WERI-Rb-1 (cell line): ENCODE data around the gene ZBTB20.

Experiments used
- DNase-seq: peaks from one replicate; pipeline ENCODE4 v3.0.0-alpha.2; 2020
- H3K27ac ChIP-seq: fragments of 250-450 bp; sonication (Bioruptor Pico); 2 replicates; pipeline ENCODE4 v1.5.1; 2020; ENCODE audit warnings: mild to moderate bottlenecking, moderate library complexity
- H3K27me3 ChIP-seq: fragments of 250-450 bp; sonication (Bioruptor Pico); 2 replicates; pipeline ENCODE4 v1.5.1; 2021; ENCODE audit warnings: mild to moderate bottlenecking, low read depth, moderate library complexity; ENCODE audit not compliant: insufficient read depth, severe bottlenecking
- H3K36me3 ChIP-seq: fragments of 250-450 bp; sonication (Bioruptor Pico); 2 replicates; pipeline ENCODE4 v1.5.1; 2020; ENCODE audit warnings: mild to moderate bottlenecking, moderate library complexity
- H3K4me3 ChIP-seq: 2 replicates; pipeline ENCODE4 v1.5.1; 2011; ENCODE audit warnings: low read depth, mild to moderate bottlenecking, control low read depth, low read length
- H3K9me3 ChIP-seq: fragments of 250-450 bp; sonication (Bioruptor Pico); 2 replicates; pipeline ENCODE4 v1.5.1; 2021; ENCODE audit warnings: mild to moderate bottlenecking, moderate library complexity; ENCODE audit not compliant: severe bottlenecking
- TF ChIP-seq, protein P1 (sequence below): IDR thresholded peaks from 2 replicates; pipeline ENCODE4 v1.5.1; 2011; ENCODE audit warnings: low read depth, mild to moderate bottlenecking, control low read depth, inconsistent platforms, low read length

ZBTB20 gene

DNA sequence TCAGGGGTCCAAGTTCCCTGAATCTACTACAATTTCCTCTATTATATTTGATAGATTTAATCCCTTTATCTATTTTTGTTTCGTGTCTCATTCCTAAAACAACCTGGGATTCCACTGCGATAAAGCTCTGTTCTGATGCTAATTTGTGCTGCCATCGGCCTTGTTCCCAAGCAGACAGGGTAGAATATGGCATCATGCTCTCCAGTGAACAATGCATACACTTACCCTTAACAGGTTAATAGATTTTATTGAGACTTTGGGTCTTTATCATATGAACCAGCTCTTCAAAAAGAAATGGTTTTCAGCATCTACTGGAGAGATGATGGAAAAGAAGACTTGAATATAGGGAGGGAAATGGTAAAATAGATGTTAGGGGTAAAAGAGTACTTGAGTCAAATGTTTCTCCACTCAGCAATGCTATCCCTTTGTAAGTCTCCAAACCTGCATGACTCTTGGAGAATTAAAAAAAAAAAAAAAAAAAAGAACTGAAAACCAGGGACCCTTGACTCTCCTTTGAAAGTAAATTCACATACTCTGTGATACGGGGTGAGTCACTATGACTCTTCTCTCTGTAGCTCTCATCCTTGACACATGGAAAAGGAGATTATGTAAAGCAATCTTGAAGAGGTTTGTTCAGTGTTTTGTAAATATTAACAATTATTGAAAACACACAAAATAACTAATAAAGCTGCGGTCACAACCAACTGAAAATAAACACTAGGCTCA, 268.8 kb downstream of the ZBTB20 start:
- no peaks in the 10 kb centered on the region for H3K27me3 ChIP-seq
- DNase-seq, result no peak
- H3K36me3 ChIP-seq, result no peaks in the 10 kb centered on the region
- no peak overlapping the region for H3K4me3 ChIP-seq
- TF ChIP-seq, protein P1, sequence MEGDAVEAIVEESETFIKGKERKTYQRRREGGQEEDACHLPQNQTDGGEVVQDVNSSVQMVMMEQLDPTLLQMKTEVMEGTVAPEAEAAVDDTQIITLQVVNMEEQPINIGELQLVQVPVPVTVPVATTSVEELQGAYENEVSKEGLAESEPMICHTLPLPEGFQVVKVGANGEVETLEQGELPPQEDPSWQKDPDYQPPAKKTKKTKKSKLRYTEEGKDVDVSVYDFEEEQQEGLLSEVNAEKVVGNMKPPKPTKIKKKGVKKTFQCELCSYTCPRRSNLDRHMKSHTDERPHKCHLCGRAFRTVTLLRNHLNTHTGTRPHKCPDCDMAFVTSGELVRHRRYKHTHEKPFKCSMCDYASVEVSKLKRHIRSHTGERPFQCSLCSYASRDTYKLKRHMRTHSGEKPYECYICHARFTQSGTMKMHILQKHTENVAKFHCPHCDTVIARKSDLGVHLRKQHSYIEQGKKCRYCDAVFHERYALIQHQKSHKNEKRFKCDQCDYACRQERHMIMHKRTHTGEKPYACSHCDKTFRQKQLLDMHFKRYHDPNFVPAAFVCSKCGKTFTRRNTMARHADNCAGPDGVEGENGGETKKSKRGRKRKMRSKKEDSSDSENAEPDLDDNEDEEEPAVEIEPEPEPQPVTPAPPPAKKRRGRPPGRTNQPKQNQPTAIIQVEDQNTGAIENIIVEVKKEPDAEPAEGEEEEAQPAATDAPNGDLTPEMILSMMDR, result no peak
- H3K27ac ChIP-seq, result no peak overlapping the region
- no peaks in the 10 kb centered on the region for H3K9me3 ChIP-seq

DNA sequence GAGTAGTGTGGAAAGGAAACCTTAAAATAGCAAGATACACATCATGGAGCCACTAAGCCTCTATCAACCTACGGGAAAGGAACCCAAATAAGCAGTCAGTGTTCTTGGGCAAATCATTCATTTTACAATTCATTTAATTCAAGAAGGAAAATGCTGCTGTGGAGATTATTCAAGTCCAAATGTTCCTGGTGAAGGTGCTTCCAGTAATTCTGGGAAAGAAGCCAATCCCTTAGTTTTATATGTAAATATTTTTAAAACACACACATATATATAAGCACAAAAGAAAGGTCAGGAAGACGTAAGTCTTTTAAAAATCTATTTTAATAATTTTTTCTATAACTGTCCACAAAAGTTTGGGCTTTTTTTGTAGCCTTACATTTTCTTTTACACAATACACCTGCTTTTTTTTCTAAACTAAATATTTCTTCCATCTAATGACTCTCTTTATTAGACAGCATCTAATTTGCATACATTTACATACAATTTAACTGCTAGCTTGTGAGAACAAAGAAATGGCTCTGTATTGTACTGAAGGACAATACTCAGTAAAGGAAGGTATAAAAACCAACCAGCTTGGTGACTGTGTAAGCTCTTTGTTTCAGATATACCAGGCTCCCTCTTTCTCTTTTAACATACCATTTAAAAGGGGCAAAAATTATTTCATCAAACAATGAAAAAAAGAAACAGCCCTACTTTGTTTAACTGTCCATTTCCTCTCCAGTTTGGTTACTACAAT, 269.5 kb downstream of the ZBTB20 start:
- TF ChIP-seq, protein P1, result no peak
- Histone ChIP-seq H3K36me3 (no peaks in the 10 kb centered on the region), H3K27me3 (no peaks in the 10 kb centered on the region), H3K4me3 (no peak overlapping the region), H3K9me3 (no peaks in the 10 kb centered on the region), H3K27ac (no peak overlapping the region)
- DNase-seq, result no peak

DNA sequence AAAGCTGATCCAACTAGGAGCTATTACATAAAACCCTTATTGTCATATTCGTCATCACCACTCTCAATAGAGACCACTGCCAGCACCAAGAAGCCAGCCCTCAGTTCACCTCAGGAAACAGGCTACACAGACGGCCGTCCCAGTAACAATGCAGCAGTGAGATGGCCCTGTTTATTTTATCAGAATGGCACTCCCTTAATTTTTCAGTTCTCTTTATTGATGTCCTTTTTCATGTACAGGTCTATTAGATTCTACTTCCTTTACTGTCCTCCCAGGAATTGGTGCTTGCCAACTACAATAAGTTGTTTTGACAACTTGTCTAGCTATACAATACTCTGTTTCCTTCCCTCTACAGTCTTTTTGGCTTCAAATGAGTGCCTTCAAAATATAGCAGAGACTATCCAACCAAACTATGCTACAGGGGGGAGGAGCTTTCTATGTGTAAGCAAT, 272.5 kb downstream of the ZBTB20 start:
- Histone ChIP-seq H3K9me3 (no peaks in the 10 kb centered on the region), H3K36me3 (no peaks in the 10 kb centered on the region), H3K4me3 (no peak overlapping the region), H3K27me3 (no peaks in the 10 kb centered on the region), H3K27ac (no peak overlapping the region)
- TF ChIP-seq, protein P1, result no peak
- no peak for DNase-seq

DNA sequence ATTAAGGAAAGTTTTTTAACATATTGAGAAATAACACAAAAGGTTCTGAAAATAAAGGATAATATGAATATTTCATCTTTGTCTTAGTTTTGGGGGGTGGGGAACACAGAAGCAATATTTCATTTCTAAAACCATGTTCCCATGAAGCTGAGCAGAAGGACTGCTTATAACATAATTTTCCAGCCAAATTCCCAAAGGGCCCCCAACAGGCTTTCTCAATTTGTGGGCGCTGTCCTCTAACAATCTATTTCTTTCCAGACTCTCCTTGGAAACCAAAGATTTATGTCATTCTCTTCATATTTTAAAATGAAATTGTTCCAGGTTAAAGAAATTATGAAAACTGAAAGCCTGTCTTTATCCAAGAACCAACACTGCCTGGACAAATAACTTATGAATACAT, 273.5 kb downstream of the ZBTB20 start:
- TF ChIP-seq, protein P1, result no peak
- DNase-seq, result no peak
- Histone ChIP-seq H3K27me3 (no peaks in the 10 kb centered on the region), H3K9me3 (no peaks in the 10 kb centered on the region), H3K4me3 (no peak overlapping the region), H3K36me3 (no peaks in the 10 kb centered on the region), H3K27ac (no peak overlapping the region)

DNA sequence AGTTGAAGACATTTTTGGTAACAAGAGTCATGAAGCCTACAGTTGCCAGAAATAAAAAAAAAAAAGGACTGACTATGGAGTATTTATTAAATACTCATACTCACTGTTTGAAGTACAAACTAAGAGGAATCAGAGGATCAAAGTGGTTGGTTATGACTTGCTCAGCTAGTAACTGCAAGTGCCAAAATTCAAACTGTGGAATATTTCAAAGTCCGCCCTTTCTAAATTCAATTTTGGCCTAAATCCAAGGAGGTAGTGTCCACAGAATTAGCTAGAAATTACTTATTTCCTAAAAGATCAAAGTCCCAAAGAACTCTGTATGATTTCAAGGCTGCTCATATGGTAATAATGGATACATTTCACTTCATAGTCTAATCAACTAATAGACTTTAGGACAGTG, 274.5 kb downstream of the ZBTB20 start:
- H3K4me3 ChIP-seq, result no peak overlapping the region

More for the DNA sequence above, 274.5 kb downstream of the ZBTB20 start:
- TF ChIP-seq, protein P1, result no peak
- no peaks in the 10 kb centered on the region for H3K9me3 ChIP-seq
- no peak for DNase-seq
- no peaks in the 10 kb centered on the region for H3K27me3 ChIP-seq
- H3K36me3 ChIP-seq, result no peaks in the 10 kb centered on the region
- H3K27ac ChIP-seq, result no peak overlapping the region
